NCI-H1048 (cell line): ENCODE measurements around the gene KRTAP4-6.
"Not testable (repeated sequence)": the region's sequence is repeated elsewhere in the genome, so short reads cannot be mapped to it uniquely, and the experiment has no call there.

ENCODE experiments used
- DNase-seq: peaks from one replicate; lab custom pipeline; 2025; lab: John Stamatoyannopoulos, UW

Gene KRTAP4-6

DNA sequence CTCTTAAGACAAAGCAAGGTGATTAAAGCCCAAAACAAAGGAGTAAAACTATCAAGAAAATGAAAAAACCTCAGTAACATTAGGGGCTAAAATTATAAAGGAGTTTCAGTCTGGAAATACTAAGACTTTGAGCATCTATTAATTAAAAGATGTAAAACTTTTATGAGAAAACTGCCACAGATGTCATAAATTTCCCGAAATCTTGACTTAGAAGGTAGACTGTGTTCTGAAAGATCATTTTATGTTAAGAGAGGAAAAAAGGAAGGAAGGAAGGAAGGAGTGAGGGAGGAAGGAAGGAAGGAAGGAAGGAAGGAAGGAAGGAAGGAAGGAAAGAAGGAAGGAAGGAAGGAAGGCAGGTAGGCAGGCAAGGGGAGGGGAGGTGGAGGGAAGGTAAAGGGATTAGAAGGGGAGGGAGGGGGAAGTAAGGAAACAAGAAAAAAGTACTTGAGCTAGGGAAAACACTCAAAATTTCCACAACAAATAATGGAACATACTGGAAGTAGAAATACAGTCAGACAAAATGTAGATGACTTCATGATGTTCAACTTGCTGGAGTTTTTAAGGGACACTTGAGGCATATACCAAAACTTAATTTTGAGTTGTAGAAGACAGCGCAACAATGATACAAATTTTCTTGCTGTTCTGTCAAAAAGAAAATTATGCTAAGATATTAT, 7.3 kb upstream of the KRTAP4-6 start:
- DNase-seq = no peak

DNA sequence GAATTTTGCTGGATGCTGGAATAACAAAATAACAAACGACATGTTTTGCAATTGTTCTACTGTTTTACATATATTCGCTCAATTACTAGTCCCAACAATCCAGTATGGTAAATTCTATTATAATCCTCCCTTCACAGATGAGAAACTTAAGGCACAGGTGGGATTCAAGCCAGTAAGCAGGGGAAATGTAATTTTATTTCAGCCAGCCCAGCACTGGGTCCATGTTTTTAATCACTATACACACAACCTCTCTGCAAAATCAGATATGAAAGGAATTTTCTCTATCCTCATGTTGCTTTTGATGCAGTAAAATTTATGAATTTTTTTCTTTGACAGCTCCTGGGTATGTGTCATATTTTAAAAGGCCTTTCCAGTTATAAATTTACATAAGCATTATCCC, 4.9 kb upstream of the KRTAP4-6 start:
- DNase-seq = no peak

DNA sequence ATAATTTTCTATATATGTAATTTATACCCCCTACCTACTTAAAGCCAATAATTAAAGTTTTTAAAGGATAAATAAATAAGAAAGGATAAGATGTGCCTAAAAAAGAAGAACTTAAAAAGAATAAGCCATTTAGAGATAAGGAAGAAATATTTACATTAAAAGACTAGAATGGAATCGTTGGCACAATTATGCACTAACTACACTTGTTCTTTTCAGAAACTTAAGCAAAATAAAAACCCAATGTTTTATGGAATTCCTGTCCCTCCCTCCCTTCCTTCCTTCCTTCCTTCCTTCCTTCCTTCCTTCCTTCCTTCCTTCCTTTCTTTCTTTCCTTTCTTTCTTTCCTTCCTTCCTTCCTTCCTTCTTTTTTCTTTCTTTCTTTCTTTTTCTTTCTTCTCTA, 4.5 kb upstream of the KRTAP4-6 start:
- DNase-seq = no peak

DNA sequence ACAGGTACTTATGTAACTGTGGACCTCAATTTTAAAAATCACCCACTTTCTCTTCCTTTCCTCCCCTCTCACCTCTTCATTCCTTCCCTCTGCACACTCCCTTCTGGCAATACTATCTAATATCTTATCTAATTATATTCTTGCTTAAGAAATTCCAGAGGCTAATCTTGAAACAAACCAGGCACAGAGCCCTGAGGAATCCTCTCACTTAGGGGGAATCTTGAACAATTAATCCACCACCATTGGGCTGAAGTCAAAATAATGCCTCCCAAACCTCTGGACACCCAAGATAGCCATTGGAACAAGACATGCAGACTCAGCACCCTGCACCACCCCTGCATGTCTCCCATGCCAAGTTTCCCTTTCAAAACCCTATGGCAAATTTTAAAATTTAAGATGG, 1.0 kb upstream of the KRTAP4-6 start:
- DNase-seq = no peak

DNA sequence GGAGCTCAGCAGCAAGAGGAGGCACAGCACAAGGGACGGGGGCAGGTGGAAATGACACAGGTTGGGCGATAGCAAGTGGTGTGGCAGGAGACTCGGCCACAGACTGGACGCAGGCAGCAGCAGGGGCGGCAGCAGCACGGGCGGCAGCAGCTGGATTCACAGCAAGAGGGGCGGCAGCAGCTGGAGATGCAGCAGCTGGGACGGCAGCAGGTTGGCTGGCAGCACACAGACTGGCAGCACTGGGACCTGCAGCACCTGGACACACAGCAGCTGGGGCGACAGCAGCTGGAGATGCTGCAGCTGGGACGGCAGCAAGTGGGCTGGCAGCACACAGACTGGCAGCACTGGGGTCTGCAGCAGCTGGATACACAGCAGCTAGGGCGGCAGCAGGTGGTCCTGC, 479 bp downstream of the KRTAP4-6 start:
- not testable (repeated sequence) for DNase-seq

DNA sequence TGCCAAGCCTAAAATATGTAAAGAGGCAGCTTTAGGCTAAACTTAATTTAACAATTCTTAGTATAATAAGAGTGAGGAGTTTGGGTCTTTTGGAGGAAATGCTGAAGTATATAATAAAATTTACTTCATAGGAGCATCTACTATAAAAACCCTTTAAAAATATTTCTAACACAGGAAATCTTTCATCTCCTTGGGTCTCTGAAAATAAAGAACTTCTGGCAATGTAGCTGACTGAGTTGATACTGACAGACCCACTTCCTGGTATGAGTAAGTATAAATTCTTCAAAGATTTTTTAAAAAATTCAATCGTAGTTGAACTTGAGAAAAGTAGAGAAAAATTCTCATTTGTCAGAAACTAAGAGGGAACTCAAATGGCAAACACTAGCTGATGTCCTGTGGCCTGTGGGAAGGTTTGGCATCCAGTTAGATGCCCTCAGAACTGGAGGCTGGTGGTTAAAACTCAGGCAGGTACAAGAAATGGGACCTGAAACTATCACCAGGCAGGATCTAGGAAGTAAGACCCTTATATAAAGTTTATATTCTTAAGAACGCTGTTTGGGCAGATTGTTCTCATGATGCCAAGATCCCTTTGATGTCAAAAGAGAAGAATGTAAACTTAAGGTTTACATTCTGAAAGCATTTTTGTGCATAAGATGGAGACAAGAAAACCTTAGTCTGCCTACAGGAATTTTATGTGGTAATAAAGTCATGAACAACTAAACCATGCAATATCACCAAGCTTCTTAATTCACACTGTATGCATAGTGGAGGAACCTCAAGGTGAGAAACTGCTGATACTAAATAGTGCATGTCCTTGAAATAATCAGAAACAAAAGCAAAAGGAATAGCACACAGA, 6.2 kb downstream of the KRTAP4-6 start:
- DNase-seq = no peak

DNA sequence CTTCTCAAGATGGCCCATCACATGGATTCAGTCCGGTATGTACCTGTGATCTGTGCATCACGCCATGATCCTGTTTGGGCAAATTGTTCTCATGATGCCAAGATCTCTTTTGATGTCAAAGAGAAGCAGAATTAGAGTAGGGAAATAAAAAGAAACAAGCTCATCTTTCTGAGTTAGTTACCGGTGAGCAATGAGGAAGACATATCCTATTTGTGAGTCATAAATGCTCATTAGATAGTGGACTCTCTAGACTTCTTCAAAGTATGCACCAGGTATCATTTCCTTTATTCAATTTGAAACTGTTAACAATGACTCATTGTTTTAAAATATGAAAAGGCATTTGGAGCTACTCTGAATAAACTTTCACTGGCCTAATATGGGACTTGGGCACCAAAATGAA, 8.4 kb downstream of the KRTAP4-6 start:
- no peak for DNase-seq

DNA sequence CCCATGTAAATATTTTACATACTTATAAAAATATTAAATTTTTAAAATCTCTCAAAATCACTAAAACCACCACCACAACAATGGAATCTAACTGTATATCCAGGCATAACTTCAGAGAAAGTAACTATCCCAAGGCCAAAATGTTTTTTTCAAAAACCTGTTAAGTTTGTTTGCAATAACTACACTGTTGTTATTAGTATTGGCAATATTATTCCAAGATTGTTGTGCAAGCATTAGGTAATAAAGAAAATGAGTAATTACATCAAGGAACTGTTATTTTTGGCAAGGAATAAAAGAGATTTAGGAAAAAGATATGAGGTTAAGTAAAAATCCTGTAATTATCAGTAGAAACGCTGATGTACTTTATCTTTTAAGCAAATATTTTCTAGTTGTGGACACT, 13.0 kb downstream of the KRTAP4-6 start:
- no peak for DNase-seq

DNA sequence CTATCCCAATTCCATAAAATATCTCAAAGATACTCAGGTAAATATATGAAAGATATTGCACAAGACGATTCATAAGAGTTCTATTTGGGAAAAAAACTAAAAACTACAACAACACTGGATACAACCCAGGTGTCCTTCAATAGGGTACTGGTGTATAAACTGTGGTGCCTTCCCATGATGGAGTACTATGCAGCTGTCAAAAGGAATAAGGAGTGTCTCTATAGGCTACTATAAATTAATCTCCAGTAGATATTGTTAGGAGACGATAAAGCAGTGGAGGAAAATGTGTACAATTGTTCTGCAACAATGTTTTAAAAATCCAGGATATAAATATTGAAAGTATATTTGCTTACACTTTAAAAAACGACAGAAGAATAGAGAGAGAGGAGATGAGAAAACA, 13.9 kb downstream of the KRTAP4-6 start:
- no peak for DNase-seq

DNA sequence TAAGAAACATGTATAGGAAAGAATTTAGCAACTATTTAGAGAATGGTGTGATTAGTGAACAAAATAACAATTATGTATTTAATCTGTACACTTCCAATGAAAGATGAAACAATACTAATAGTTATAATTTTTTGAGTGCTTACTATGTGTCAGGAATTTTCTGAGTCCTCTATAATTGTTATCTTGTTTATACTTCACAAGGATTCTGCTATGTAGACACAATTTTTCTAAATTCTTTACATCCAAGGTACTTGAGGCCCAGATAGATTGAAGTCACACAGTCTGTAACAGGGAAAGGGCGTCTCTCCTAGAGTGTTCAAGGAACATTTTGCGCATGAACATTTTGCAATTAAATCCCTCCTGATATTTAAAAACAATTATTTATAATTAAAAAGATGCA, 15.3 kb downstream of the KRTAP4-6 start:
- DNase-seq = no peak

DNA sequence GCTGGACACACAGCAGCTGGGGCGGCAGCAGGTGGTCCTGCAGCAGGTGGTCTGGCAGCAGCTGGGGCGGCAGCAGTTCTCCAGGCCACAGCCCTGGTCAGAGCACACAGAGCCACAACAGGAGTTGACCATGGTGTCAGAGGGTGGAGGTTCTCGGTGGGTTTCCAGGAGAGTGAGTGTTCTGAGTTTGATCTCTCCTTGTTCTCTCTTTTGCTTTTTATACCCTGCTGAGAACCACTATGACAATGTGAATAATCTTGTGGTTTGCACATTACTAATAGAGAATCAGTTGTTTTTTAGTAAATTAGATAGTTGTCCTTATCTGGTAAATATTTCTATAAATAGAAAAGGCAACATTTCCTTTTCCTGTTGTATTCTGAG, 16.4 kb downstream of the KRTAP4-6 start, which contains the start of gene KRTAP4-12:
Gene KRTAP4-12, minus strand, starts transcription at position 192 of the 381 bp plus-strand sequence. Its CDS starts 60 bp downstream, at position 132.
- not testable (repeated sequence) for DNase-seq

DNA sequence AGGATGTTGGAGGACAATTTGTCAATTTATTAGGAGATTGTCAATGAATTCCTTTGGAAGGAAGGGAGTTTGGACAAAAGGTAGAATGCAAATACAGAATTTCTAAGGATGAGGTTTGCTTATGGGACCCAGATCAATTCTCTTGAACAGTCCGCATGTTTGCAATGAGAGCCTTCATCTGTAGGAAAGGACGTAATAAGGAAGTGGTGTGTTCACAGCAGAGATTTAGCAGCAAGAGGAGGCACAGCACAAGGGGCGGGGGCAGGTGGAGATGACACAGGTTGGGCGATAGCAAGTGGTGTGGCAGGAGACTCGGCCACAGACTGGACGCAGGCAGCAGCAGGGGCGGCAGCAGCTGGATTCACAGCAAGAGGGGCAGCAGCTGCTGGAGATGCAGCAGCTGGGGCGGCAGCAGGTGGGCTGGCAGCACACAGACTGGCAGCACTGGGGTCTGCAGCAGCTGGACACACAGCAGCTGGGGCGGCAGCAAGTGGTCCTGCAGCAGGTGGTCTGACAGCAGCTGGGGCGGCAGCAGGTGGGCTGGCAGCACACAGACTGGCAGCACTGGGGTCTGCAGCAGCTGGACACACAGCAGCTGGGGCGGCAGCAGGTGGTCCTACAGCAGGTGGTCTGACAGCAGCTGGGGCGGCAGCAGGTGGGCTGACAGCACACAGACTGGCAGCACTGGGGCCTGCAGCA, 16.9 kb downstream of the KRTAP4-6 start:
- not testable (repeated sequence) for DNase-seq

DNA sequence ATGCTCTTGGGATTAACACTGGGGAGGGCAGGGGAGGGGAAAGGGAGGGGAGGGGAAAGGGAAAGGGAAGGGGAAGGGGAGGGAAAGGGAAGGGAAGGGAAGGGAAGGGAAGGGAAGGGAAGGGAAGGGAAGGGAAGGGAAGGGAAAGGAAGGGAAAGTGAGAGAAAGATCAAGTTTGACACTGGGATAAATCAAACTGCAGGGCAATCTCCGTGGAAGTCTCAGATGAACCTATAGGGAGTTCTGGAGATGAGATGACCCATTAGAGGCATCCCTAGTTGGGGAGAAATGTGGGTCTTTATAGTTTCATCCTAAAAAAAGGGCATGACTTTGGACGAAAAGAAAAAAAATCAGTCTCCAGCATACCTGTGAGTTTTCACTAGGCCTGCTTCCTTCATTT, 18.6 kb downstream of the KRTAP4-6 start:
- DNase-seq = no peak

DNA sequence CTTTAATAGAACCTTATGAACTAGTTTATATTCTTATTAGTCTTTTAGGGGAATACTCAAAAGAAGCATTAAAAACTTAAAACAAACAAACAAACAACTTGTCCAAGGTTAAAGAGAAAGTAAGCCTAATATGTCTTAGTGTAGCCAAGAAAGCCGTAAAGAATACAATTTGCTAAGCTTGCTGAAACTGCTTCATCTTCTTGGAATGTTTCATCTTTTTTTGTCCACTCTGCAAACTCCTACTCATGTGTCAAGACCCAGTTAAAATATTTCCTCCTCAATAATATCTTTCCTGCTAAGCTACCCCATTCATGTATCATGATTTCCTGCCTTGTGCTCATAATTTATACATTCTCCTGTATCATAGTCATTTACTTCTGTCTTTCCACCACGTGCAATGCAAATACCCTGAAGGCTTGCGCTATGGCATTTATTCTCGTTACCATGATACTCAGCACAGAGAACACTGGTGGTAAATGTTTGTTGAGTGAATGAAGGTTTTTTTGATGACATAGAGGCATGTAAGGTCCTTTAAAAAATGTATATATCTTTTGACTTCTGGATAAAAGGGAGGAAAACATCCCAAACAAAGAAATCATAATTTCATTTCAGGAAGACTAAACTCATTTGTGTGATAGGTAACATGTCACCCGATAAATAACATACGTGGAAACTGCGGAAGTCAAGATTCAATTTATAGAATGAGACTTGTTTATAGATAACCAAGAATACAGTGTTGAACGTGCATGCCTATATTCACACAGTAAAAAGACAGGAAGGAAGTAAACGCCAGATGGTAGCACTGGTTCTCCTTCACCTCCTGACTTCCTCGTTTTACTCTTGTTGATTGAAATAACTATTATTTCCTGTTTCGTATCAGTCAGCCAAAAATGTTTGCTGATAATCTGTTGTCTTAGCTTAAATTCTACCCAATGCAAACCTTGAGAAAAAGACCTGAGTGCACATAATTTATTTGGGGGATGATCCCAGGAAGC, 20.4 kb downstream of the KRTAP4-6 start:
- DNase-seq = not testable (repeated sequence)

DNA sequence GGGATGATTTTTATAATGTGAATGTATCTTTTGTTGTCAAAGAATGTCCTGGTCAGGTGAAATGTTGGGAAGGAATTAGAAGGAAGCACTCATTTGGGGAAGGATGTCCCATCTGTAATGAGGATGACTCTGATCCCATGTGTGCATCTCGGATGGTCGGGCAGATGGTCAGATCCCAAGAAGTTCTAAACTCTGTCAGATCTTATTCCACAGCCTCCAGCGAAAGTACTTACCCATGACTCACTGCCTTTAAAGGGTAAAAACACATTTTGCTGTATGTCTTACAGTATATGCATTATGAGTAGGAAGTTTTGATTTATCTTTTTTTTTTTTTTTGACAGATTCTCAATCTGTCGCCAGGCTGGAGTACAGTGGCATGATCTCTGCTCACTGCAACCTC, 21.6 kb downstream of the KRTAP4-6 start:
- no peak for DNase-seq

DNA sequence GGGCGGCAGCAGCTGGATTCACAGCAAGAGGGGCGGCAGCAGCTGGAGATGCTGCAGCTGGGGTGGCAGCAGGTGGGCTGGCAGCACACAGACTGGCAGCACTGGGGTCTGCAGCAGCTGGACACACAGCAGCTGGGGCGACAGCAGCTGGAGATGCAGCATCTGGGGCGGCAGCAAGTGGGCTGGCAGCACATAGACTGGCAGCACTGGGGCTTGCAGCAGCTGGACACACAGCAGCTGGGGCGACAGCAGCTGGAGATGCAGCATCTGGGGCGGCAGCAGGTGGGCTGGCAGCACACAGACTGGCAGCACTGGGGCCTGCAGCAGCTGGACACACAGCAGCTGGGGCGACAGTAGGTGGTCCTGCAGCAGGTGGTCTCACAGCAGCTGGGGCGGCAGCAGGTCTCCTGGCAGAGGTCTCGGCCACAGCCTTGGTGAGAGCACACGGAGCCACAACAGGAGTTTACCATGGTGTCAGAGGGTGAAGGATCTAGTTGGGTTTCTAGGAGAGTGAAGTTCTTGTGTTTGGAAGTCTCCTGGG, 22.4 kb downstream of the KRTAP4-6 start, which contains the start of gene KRTAP4-11:
Gene KRTAP4-11, minus strand, starts transcription at position 528 of the 541 bp plus-strand sequence. Its CDS starts 58 bp downstream, at position 470.
- not testable (repeated sequence) for DNase-seq

DNA sequence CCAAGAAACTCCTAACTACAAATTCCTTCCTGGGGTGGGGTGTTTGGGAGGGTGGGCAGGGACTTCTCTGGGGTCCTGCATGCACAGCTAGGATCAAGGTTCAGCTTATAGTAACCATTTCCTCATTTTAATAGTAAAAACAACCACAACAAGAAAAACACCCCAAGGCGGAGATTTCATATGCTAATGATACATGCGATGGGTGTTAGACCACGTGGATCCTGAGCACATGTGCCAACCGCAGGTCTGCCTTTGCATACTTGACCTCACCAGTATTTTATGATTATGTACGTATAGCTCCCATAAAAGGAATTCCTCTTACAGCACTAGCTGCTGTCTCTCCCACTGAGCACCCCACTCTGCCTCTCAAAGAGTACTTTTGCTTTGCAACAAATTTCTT, 24.0 kb downstream of the KRTAP4-6 start:
- peak; percentile 47 for DNase-seq

DNA sequence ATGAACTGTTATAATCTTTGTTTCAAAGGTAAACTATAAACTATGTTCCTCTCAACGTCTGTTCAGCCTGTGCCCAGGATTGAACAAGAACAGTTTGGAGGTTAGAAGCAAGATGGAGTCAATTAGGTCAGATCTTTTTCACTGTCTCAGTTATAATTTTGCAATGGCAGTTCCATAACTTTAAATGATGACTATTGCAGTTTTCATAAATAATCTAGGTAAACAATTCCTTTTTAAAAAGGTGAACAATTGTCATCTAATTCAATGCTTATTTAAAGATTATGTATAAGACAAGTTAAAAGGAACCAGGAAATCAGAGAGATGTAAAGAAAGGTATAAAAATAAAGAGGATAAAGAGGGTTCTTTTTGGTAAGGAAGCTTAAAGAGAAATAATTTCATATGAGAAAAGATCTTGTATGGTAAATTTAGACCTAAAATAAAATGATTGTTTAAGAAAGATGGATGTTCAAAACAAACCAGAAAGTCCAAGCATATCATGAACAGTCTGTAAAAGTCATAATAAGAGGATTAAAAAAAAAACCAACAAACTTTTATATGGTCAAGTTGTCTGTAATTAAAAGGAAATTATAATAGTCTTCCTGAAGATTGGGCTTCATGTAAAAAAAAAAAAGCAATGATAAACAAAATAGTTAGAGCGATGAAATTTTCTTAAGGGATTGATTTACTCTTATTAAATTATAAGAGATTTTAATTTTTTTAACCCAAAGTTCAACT, 29.0 kb downstream of the KRTAP4-6 start:
- DNase-seq = no peak

DNA sequence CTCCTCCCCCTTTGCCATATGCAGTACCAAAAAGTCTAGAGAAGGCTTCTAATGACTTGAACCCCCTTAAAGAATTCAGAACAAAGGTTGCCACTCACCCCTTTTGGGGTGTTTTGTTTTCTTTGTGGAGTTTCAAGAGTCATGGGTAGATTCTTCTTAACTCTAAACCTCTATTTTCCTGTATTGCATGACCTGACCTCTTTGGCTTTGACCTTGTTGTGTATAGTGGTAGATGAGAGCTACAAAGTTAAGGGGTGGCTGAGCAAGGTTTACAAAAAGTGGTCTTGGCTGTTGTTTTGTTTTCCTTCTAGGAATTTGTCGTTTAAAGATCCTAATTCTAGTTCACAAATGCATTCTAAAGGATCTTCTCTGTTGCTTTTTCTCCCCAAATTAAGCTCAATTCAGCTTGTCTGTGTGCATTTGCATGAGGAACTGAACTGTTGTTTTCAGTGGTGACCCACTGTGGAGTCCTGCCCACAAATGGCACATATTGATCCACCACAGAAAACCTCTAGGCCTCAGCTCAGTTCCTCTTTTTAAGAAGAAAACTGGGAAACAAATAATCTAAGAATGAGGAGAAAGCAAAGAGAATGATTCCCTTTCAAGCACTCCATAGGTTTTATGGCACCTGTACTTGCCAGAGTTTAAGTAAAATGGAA, 31.5 kb downstream of the KRTAP4-6 start:
- not testable (repeated sequence) for DNase-seq

DNA sequence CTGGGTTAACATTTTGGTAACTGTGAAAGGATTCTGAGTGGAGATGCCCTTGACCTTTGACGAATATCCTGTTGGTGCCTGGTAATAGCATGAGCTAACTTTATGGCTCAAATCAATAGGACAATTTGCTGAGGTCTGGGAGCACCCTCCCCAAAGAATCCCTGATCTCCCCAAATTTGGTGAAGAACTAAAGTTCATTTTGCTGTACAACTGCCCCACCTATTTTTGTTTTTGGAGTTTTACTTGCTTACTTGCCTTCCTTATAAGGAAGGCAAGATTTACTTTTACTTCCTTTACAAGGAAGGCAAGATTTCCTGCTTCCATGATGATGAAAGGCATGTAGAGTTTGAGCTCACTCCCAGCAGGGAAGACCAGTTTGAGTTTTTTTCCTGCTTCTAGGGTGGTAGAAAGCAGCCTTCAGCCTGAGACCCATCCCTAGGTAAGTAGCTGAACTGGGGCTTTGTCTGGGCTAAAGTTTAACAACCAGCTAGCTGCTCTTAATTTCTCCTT, 32.3 kb downstream of the KRTAP4-6 start:
- no peak for DNase-seq
